HG02943 (cell line): ENCODE results near the gene RUFY2.

Source experiments
- ATAC-seq: cut with Tn5 transposase; IDR thresholded peaks from one replicate; pipeline ENCODE4 v1.9.1; 2021; ENCODE audit warnings: mild to moderate bottlenecking, low read depth, moderate library complexity; ENCODE audit not compliant: unreplicated experiment

RUFY2 gene

DNA sequence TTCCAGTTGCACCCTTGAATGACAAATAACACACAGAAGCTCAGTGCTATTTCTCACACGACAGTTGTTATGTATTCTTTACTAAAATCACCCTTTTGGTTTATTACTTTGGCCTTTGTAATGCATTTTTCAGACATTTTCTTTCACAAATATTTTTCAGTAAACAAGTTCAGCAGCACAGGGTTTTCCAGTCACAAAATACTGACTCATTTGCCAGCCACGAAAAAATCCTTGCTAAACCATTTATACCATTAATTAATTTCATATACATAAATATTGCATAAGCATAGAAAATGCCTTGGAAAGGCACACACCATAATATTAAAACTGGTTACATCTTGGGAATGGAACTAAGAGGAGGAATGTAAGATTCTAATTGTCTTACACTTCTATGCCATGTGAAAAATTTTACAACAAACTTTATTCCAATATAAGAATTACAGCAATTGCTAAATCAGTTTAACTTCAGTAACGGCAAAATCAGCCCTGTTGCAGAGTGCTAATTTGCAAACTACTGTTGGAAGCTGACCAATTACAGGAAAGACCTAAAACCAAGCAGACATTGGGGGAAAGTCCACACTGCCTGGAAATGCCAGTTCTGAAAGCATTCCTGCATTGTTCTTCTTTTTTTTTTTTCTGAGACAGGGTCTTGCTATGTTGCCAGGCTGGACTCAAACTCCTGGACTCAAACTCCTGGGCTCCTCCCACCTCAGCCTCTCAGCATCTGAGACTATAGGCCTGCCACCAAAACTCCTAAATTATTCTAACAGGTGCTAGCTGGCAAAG, 42.8 kb downstream of the RUFY2 start:
- ATAC-seq, result no peak

DNA sequence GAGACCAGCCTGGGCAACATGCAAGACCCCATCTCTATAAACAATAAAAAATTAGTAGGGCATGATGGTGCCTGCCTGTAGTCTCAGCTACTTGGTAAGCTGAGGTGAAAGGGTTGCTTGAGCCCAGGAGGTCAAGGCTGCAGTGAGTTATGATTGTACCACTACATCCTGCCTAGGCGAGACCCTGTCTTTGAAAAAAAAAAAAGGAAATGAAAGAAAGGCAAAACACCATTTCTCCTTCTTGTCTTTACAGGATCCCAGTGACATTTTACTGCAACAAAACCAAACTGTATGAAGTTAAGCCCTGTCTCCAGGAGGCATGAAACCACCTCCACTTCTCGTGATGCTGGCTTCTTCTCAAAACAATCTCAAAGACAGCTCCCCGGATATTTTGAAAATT, 44.5 kb downstream of the RUFY2 start:
- ATAC-seq, result no peak

DNA sequence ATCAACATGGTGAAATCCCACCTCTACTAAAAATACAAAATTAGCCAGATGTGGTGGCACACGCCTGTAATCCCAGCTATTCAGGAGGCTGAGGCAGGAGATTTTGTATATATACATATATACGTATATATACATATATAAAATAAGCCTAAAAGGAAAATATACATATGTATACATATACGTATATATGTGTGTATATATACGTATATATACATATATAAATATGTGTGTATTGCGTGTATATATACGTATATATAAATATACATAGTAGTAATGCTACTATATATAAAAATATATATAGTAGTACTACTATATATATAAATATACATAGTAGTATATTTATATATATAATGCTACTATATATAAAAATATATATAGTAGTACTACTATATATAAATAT, 47.9 kb downstream of the RUFY2 start:
- no peak for ATAC-seq

DNA sequence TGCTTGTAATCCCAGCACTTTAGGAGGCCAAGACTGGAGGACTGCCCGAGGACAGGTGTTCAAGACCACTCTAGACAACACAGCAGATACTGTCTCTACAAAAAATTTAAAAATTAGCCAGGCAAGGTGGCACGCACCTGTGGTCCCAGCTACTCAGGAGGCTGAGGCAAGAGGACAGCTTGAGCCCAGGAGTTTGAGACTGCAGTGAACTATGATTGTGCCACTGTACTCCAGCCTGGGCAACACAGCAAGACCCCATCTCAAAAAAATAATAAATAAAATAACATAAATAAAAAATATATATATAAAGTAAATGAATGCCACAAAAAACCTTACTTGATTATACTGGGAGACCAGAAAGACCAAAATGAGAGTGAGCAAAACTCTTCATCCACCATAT, 53.5 kb downstream of the RUFY2 start:
- no peak for ATAC-seq

DNA sequence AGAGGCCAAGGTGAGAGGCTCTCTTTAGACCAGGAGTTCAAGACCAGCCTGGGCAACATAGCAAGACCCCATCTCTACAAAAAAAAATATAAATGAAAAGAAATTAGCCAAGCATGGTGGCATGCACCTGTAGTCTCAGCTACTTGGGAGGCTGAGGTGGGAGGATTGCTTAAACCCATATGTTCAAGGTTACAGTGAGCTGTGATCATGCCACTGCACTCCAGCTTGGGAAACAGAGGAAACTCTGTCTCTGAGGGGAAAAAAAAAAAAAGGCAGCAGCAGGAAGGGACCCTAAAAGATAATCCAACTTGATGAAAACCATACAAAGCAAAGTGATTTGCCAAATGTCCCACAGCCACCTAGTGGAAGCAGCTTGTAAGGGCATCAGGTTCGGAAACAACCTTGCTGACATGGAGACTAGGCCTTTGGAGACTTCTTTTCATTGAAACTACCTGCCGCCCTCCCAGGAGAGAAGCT, 58.8 kb downstream of the RUFY2 start:
- no peak for ATAC-seq

DNA sequence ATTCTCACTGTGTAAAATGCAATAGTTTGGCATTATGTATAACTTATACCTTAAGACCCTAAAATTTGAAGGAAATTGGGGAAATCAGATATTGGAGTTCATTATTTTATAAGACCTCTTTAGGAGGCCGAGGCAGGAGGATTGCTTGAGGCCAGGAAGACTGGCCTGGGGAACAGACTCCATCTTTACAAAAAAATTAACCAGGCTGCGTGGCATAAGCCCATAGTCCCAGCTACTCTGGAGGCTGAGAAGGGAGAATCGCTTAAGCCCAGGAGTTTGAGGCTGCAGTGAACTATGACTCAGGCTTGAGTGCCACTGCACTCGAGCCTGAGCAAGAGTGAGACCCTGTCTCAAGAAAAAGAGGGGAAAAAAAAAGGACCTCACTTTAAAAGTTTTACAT, 60.3 kb downstream of the RUFY2 start:
- no peak for ATAC-seq

DNA sequence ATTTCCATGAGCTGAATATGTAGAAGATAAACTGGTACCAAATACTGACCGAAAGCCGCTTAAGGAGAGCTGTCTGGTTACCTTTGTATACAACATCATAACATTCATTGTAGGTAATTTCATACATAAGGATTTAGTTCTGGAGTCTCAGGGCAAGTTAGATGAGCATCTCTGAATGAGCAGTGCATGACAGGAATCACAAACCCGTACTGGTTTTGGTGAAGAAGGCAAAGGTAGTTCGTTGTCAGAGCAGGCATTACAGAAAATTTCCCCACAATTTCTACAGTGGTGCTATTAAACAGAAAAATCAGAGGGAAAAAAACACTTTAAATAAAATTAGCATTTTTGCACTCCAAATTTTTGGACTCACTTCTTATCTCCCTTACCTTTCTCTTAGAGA, 61.5 kb downstream of the RUFY2 start:
- ATAC-seq, result no peak

DNA sequence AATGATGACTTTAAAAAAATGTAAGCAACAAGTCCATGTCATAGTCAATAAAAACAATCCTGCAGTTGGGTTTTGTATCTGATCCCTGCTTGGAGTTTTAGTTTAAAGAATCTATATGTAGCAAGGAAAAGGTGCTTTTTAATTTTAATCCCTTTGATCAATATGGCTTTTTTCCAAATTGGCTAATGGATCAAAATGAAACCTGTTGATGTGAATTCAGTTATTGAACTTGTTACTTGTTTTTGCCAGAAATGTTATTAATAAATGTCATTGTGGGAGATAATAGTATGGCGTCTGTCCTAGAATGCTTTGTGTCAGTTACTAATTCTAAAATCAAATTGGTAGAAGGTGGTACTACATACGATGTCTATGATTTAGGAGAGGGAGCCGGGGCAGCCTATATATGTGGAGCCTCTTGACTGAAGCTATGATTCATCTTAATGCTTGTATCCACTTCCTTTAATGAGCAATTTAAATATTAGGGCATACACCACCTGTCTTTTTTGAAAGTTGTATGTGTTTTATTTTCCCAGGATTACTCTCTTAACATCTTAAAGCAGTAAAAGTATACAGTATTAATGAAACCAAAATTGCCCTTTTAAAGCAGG, 64.1 kb downstream of the RUFY2 start:
- no peak for ATAC-seq

DNA sequence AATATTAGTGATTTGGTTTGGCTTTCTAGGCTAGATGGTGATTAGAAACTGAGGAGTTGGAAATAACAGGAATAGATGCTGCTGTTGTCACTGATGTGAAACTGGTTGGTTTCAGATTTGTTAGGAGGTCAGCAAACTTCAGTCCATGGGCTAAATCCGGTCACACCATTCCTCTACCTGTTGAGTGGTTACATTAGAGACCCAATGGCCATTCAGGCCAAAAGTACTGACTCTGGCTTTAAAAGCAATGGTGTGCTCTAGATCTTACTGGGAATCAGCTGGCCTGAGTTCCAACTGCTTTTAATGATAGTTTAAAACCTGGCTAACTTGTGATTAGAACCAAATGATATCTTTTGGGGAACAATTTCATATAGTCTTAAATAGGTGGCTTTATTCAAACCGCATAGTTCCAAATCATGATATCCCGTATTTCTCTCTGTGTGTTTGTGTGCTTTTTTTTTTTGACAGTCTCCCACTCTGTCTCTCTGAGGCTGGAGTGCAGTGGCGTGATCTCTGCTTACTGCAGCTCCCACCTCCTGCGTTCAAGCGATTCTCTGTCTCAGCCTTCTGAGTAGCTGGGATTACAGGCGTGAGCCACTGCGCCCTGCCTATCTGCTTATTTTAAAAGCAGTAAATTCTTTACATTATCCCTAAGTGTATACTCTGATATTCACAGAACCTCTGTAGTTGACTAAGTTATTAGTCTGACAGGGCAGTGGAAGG, 66.6 kb downstream of the RUFY2 start:
- ATAC-seq, result no peak

DNA sequence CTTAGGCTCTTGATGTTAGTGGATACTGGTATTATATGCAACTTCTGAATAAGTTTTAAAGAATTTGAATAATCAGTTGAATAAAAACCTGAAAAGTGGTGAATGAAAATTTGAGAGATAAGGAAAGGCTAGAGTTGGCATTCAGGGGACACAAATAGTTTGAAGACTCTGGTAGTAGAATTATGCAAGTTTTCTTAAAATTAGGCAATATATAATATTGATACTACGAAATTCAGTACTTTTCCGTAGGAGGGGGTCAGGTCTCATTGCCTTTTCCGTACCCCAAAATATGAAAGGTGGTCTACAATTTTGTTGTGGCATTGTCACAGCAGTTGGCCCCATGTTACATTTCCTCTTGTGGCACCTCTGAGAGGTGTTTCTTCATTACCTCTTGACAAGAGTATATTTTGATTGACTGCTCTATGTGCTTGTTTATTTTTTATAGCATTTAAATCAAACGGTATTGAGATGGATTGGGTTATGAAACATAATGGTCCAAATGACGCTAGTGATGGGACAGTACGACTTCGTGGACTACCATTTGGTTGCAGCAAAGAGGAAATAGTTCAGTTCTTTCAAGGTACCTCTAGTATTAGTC, 70.2 kb downstream of the RUFY2 start:
- ATAC-seq, result no peak

DNA sequence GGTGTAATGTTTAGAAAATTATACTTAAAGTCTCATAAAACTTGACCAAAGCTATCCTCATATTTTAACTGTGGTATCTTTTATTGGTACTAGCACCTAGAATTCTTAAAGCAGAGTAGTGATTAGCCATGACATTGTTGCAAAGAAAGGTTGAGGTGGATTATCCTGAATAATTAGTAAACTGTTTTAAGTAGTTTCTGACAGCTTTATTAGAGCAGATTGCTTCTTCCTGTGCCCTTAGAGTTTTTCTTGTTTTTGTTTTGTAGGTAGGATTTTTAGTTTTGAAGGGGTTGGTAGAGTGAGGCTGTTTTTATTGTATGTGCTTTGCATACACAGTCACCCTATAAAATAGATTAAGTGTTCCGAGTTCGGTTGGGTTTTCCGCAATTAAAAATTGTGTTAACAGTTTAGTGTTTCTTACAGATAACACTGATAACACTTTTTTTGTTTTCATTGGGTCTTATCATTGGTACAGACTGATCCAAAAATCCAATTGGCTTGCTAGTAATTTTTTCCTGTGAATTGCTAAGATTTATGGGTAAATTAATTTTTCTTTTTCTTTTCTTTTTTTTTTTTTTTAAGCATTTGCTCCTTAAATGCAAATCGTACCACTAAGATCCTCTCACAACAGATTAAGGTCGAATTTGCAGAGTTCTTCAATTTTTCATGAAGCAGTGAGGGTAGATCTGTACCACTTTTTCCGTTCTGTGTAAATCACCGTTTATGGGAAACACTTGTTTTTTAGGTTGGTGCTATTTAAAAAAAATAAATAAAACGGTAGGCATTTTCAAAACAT, 72.2 kb downstream of the RUFY2 start:
- ATAC-seq, result no peak

DNA sequence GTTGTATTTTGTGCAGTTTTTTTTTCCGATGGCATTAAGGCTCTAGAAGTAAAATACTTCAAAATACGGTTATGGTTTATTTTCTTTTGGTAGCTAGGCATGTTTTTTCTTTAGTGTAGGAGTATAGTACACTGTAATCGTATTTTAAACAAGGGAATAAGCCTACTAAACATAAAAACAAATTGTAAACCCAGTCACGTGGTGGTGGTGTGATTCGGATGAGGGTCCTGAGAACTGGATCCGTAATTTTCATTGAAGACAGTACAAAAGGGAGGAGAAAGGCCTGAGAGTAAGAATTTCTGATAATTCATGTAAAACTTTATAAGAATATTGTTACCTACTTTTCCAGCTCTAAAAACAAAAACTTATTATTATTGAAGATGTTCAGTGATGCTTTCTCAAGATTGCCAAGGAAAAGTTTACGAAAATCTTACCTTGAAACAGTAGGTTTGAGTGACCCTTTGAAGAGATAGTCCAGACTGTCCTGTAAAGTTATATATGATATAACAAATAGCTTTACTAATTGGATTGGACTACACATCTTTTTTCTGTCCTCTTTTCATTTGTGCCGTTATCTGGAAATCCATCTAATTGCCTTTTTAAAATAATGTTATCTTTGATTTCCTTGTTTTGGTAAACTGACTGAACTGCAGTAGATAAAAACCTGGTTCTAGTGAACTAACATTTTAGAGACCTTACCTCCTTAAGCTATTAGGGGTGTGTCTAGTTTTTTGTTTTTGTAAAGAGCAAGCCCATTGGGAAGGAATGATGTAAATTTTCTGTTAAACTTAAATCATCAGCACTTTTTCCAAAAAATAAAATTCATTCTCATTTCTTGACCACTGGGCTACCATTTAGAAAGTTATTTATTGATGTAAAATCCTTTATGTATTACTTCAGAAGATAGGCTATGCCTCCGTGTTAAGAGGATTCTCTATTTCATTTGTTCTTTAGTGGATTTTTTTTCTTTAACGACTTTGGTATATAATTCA, 73.3 kb downstream of the RUFY2 start:
- no peak for ATAC-seq

DNA sequence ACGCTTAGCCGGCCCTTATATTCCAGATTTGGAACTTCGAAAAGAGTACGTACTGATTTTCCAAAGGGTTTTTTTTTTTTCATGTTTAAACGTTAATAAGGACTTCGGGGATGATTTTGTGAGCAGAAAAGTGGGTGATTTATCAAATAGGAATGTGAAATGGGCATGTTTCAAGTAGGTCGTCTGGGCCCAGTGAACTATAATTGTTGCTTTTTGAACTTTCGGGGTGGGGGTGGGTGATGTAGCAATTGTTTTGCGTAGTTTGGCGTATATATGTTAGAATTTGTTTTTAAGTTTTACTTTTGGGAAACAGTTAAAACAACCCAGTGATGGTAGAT, 74.0 kb downstream of the RUFY2 start:
- no peak for ATAC-seq

DNA sequence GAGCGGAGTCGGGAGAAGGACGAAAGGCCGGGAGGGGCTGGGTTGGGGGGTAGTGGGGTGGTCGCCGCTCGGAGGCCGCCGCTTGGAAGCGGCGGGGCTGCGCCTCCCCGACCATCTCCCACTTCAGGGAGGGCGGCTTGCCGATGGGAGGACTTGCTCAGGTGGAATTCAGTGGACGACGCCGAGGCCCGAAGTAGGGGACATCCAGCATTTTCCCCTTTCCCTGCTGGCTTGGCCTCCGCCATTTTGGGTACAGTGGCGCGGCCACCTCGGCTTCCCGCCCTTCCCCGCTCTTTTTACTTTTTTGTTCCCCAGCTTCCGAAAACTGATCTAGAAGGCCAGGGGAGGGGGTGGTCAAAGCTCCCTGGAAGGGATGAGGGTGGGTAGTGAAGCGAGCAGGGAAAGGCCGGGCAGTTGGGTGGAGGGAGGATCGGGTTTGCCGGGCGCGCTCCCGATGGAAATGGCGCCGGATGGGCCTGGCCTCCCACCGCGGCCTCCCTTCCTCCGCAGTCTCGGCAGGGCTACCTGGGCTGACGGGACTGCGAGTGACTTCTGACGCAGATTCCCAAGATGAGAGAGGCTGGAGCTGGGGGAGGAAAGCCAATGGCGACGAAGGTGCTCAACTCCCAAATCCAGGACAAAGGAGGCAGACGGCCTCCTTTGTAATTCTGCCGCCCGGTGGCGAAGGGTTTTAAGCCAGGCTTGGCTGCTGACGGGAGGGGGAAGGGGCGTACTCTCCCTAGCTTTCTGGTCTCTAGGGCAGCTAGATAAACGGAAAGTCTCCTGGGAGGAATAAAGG, 74.6 kb downstream of the RUFY2 start, which contains the start of gene PBLD:
TSS of gene PBLD (minus strand) at position 670 of the 799 bp plus-strand sequence. CDS start 26,084 bp downstream, outside the sequence.
- ATAC-seq, result peak; percentile 26

DNA sequence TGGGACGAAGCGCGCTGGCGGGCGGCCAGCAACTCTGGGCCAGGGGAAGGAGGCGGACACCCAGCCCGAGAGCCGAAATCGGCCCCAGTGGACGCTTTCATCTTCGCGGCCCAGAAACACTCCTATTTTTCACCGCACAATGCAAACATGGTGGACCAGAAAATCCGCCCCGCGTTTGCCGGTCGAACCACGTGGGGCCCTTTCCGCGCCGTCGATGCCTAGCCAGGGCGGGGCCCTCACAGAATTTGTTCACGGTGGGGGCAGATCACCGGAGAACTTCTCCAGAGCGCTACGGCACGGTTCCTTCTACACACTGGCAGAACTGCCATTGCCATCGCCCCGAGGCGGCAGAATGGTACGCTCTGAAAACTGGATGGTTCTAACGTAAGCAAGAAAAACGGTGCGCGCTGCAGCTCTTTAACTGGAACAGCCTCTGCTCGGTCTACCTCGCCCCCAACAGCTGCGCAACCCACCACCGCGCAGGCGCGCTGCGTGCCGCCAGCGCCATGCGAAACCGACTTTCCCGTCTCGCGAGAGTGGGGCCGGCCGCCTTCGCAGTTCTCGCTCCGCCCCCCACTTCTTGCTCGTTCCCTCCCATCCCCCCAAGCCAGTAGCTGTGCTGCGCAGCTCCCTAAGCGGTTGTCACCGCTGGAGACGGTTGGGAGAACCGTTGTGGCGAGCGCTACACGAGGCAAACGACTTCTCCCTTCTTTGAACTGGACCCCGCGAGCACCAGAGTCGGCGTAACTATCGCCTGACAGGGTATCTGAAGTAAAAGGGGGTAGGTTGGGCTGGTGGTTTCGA, 75.4 kb downstream of the RUFY2 start, which contains the start of gene HNRNPH3:
TSS of gene HNRNPH3 (plus strand) at position 610 of the 804 bp plus-strand sequence. CDS start 5,158 bp downstream, outside the sequence.
- peak; percentile 85 for ATAC-seq

DNA sequence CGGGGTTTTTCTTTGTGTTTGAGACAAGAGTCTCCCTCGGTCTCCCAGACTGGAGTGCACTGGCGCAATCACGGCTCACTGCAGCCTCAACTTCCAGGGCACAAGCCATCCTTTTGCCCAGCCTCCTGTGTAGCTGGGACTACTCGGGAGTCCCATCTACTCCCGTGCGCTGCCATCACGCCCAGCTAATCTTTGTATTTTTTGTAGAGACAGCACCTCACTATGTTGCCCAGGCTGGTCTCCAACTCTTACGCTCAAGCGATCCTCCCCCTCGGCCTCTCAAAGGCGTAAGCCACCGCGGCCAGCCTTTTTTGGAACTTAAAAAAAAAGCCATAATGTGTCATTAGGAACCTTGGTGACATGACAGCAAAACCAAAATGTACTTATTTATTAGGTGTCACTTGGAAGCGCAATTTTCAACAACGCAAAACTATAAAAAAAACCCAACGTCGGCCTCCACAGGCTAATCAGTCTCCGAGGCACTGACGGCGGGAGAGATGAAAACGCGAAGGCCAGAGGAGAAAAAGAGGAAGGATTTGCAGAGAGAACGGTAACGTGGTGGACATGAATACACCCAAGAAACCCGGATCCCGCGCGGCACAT, 76.1 kb downstream of the RUFY2 start:
- no peak for ATAC-seq

DNA sequence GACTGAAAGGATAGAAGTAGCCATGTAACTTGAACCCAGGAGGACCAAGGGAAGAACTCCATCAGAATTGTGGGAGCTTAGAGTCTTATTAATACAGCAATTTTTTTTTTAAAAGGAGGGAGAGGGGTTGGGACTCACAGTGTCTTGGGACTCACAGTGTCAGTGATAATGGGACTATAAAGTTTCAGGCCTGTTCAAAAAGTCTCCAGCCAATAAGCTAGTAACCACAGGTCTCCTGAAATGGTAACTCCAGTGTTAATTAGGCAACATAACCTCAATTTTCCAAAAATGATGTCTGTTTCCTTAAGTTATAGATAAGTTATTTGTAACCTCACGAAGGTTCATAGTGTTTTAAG, 77.6 kb downstream of the RUFY2 start:
- ATAC-seq, result no peak
